SK-N-SH treated with all-trans-retinoic acid at 6 μM for 48 hours (cell line): ENCODE results near the gene AKTIP.

Experiments used
- CSDC2 ChIP-seq: fragments of 250-450 bp; sonication (Bioruptor Pico); IDR thresholded peaks from 2 replicates; pipeline ENCODE4 v1.5.0; 2020; ENCODE audit warnings: mild to moderate bottlenecking, moderate library complexity
- ZNF565 ChIP-seq: fragments of 450-650 bp; formaldehyde crosslinking; conservative IDR thresholded peaks from 2 replicates; pipeline ENCODE4 v1.5.0; 2020; ENCODE audit warnings: low read depth, mild to moderate bottlenecking, moderate library complexity
- ZNF70 ChIP-seq: fragments of 450-650 bp; formaldehyde crosslinking; IDR thresholded peaks from 2 replicates; pipeline ENCODE4 v1.5.0; 2020; ENCODE audit warnings: mild to moderate bottlenecking, moderate library complexity

GRCh38 chr16:53519417-53520091 is 16.5 kb upstream of the AKTIP start:
- no peak for TF ChIP-seq CSDC2 (CRISPR knock-in tag)
- TF ChIP-seq ZNF70 (CRISPR knock-in tag), result no peak
- TF ChIP-seq ZNF565 (CRISPR knock-in tag), result no peak
